OCI-LY7 (cell line): ENCODE measurements around the gene SESN3. TPM values are rescaled to one million over a fixed set of nuclear protein-coding genes. Genes with fewer than 3 reads are reported as not detected.
A peak's percentile ranks its signal among the peaks of the same experiment; 100 is the strongest.

Experiments used
- BruUV-seq: library from RNA; stranded (reverse); fragments of 400-500 nt; replicated peaks from 2 replicates; lab custom pipeline; 2021; lab: Mats Ljungman, UMichigan
- CTCF ChIA-PET: fragments of 300-600 bp; sonication (Branson Sonifier 250); formaldehyde crosslinking; loops from one replicate; lab custom pipeline; 2022; ENCODE audit warnings: antibody characterized with exemption; ENCODE audit not compliant: unreplicated experiment; lab: Charles Lee
- POLR2A ChIA-PET: fragments of 300-600 bp; sonication (Branson Sonifier 250); formaldehyde crosslinking; loops from one replicate; lab custom pipeline; 2022; ENCODE audit warnings: antibody characterized with exemption; lab: Charles Lee
- DNase-seq: peaks from one replicate; pipeline ENCODE4 v3.0.0-alpha.2; 2015; ENCODE audit warnings: low spot score
- H2AFZ ChIP-seq: fragments of 200-600 bp; sonication (generic), shearing (Covaris generic); 2 replicates; pipeline ENCODE4 v1.6.1; 2014; ENCODE audit warnings: mild to moderate bottlenecking, antibody characterized with exemption, low read length, moderate library complexity
- H3K27ac ChIP-seq: fragments of 200-600 bp; sonication (generic); 2 replicates; pipeline ENCODE4 v1.5.1; 2014; ENCODE audit warnings: mixed run types, low read depth, mild to moderate bottlenecking, moderate library complexity, low read length, inconsistent platforms; ENCODE audit not compliant: poor library complexity, severe bottlenecking
- H3K36me3 ChIP-seq: fragments of 200-600 bp; sonication (generic); 2 replicates; pipeline ENCODE4 v1.6.1; 2014; ENCODE audit warnings: mild to moderate bottlenecking, antibody characterized with exemption, low read length, moderate library complexity, mixed read lengths; ENCODE audit not compliant: insufficient read depth
- H3K4me1 ChIP-seq: fragments of 200-600 bp; sonication (generic); 2 replicates; pipeline ENCODE4 v1.5.1; 2014; ENCODE audit warnings: mild to moderate bottlenecking, low read length; ENCODE audit not compliant: insufficient read depth, poor library complexity, severe bottlenecking
- H3K4me2 ChIP-seq: fragments of 200-600 bp; sonication (generic); 2 replicates; pipeline ENCODE4 v1.6.1; 2014; ENCODE audit warnings: mild to moderate bottlenecking, low read length
- H3K4me3 ChIP-seq: fragments of 200-600 bp; sonication (generic); 2 replicates; pipeline ENCODE4 v1.5.1; 2014; ENCODE audit warnings: mild to moderate bottlenecking, low read depth, low read length; ENCODE audit not compliant: poor library complexity, severe bottlenecking
- H3K79me2 ChIP-seq: fragments of 200-600 bp; sonication (generic); 2 replicates; pipeline ENCODE4 v1.6.1; 2016; ENCODE audit warnings: low read depth, mild to moderate bottlenecking, low read length, moderate library complexity, mixed read lengths; ENCODE audit not compliant: insufficient read depth
- H3K9me2 ChIP-seq: fragments of 200-600 bp; sonication (generic); 2 replicates; pipeline ENCODE4 v1.6.1; 2016; ENCODE audit warnings: mild to moderate bottlenecking, low read length, mixed read lengths; ENCODE audit not compliant: insufficient read depth
- H3K9me3 ChIP-seq: fragments of 200-600 bp; sonication (generic); 2 replicates; pipeline ENCODE4 v1.6.1; 2014; ENCODE audit warnings: mild to moderate bottlenecking, mixed run types, low read length, mixed read lengths
- H4K20me1 ChIP-seq: fragments of 200-600 bp; sonication (generic); 2 replicates; pipeline ENCODE4 v1.6.1; 2014; ENCODE audit warnings: mild to moderate bottlenecking, antibody characterized with exemption, low read length, moderate library complexity, mixed read lengths; ENCODE audit not compliant: insufficient read depth
- EZH2phosphoT487 ChIP-seq: fragments of 200-600 bp; sonication (generic); IDR thresholded peaks from 2 replicates; pipeline ENCODE4 v1.6.1; 2018; ENCODE audit warnings: low read depth, borderline replicate concordance, mild to moderate bottlenecking, mixed run types, antibody characterized with exemption, low read length, moderate library complexity, mixed read lengths
- intact Hi-C: fragments of 100-400 bp; cut with micrococcal nuclease; formaldehyde crosslinking; loops from one replicate; pipeline ENCODE4 v1.10.0; 2022; ENCODE audit not compliant: unreplicated experiment
- total RNA-seq, 2 experiments: library from RNA; depleted of rRNA in 1 of 2; stranded (reverse); fragments of >200 nt in 1 of 2; shearing (Covaris generic) in 1 of 2; gene quantifications; 2 replicates each; pipeline ENCODE4 v1.2.3, GENCODE V29; 2014 to 2022
- TF ChIP-seq, protein P1 (sequence below): fragments of 200-600 bp; sonication (generic); conservative IDR thresholded peaks from 2 replicates; pipeline ENCODE4 v1.5.1; 2014; ENCODE audit warnings: mild to moderate bottlenecking, antibody characterized with exemption, low read length, moderate library complexity, mixed read lengths

The SESN3 gene
- total RNA-seq, 2 experiments from 2014 or later: 4.4 to 9.6 TPM

DNA sequence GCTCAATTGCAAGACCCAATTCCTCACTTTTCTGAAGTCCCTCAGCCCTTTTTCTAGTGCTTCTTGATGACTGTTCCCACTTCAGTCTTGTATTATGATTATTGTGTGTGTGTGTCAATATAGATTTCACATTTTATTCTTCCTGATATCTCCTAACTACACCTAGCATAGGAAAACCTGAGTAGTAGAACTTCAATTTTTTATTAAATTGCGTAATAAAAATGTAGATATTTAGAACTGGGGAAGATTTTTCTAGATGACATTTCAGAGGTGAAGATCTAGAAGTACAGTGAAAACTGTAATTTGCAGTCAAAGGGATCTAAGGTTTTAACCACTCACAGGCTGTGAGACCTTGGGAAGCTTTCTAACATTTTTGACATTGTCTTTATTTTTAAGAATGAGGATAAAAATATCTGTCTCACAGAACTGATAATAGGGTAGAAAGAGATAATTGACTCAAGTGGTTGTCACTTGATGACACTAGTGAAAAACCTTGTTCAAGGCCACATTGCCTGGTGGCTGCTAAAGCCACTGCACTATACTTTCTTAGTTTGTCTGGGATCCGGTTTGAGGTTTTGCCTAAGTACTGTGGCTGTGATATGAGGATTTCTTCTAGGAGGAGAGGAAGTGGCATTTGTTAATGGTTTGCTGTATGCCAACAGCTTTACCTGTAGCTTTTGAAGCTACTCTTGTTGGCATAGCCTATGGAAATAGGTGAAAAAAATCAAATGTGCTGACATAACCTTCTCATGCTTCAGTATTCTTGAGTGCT, 32.2 kb upstream of the SESN3 start:
- Histone ChIP-seq H4K20me1 (no peaks in the 10 kb centered on the region), H3K4me3 (no peak overlapping the region), H3K4me2 (no peak overlapping the region), H3K4me1 (peaks cover 28% of the 10 kb centered on the region), H3K27ac (no peak overlapping the region), H2AFZ (peak overlapping the region; percentile 8; the same call in 1 of the 2 replicates), H3K9me2 (no peaks in the 10 kb centered on the region), H3K36me3 (no peaks in the 10 kb centered on the region), H3K9me3 (0 out of 2 replicates have a peak, but pooled peaks cover 10% of the 10 kb centered on the region), H3K79me2 (no peaks in the 10 kb centered on the region)
- intact Hi-C loops: no loop called here
- ChIA-PET POLR2A (interaction anchor here (6.1 kb wide), 1 partner anchor 8 kb away, joined by 67 read pairs; no protein-coding TSS in a partner anchor), CTCF (no interaction called here)
- TF ChIP-seq EZH2phosphoT487: no peak
- TF ChIP-seq, protein P1, sequence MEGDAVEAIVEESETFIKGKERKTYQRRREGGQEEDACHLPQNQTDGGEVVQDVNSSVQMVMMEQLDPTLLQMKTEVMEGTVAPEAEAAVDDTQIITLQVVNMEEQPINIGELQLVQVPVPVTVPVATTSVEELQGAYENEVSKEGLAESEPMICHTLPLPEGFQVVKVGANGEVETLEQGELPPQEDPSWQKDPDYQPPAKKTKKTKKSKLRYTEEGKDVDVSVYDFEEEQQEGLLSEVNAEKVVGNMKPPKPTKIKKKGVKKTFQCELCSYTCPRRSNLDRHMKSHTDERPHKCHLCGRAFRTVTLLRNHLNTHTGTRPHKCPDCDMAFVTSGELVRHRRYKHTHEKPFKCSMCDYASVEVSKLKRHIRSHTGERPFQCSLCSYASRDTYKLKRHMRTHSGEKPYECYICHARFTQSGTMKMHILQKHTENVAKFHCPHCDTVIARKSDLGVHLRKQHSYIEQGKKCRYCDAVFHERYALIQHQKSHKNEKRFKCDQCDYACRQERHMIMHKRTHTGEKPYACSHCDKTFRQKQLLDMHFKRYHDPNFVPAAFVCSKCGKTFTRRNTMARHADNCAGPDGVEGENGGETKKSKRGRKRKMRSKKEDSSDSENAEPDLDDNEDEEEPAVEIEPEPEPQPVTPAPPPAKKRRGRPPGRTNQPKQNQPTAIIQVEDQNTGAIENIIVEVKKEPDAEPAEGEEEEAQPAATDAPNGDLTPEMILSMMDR: no peak
- no peak for DNase-seq
- no TSS peak for BruUV-seq

DNA sequence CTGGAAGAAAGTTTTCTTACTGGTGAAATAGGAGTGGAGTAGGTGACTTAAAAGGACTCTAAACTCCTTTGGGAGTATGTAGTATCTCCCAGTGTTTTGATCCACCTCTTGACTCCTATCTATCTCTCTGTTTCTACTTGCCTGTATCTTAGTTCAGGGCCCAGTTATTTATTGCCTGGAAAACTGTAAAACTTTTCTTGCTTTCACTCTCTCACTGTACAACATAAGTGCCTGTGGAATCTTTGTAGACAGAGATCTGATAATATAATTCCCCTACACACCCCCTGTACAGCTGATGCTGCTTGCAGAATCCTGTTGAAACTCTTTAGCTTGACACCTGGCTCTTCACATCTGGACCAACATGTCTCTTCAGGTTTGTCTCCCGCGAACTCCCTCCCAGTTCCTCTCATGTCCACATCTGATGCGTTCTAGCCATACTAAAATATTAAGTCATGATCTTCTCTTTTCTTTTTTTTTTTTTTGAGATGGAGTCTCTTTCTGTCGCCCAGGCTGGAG, 26.5 kb upstream of the SESN3 start:
- Histone ChIP-seq H2AFZ (no peak overlapping the region; the same call in 1 of the 2 replicates), H3K4me1 (peaks cover 52% of the 10 kb centered on the region), H3K4me2 (no peak overlapping the region), H3K36me3 (no peaks in the 10 kb centered on the region), H3K27ac (peak overlapping the region; percentile 85), H3K4me3 (no peak overlapping the region), H3K79me2 (no peaks in the 10 kb centered on the region), H3K9me2 (no peaks in the 10 kb centered on the region), H3K9me3 (no peaks in the 10 kb centered on the region), H4K20me1 (no peaks in the 10 kb centered on the region)
- intact Hi-C loops: no loop called here
- TF ChIP-seq EZH2phosphoT487: no peak
- TF ChIP-seq, protein P1: no peak
- ChIA-PET POLR2A (interaction anchor here (0.6 to 7.0 kb wide), 6 partner anchors 8 to 331 kb away, joined by 3 to 122 read pairs (median 10); partner anchors contain the start of gene SESN3), CTCF (no interaction called here)
- DNase-seq: peak; percentile 36
- BruUV-seq: no TSS peak
